Measurements from ENCODE around the gene KIT. TPM values are rescaled to one million over a fixed set of nuclear protein-coding genes. Genes with fewer than 3 reads are reported as not detected.

The KIT gene
- total and polyA plus RNA-seq, 2 of the 4 experiments (the other 2 are of a cell fraction): 3.3 to 5.9 TPM

DNA sequence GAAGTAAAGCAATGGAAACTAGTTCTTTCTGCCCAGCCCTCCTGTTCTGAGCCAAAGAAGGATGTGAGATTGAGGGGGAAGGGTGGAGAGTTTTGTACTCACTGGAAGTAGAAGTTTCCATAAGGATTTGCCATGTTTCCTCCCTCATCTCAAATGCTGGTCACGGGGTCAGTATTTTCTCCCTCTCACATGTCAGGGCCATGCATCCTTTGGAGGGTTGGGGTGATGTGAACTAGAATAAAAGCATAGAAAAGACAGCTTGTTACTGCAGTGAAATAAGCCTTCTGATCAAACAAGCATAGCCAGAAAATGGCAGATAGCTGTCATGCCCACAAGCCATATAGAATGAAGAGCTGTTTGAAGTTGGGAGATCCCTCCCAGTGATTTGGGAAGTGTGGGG is 79.7 kb downstream of the KIT start:
- no peak overlapping the region for H2BK20ac ChIP-seq (ENCODE audit: low read depth, low read length)
- intact Hi-C loops (cut with micrococcal nuclease) (no loop called here), dilution Hi-C loops (cut with HindIII; ENCODE audit: low sequenced_read_pairs, unreplicated experiment) (no loop called here), in situ Hi-C loops (cut with MboI; ENCODE audit: low sequenced_read_pairs) (no loop called here)
- no peak overlapping the region for H3K4ac ChIP-seq (ENCODE audit: low read depth, low read length)
- POLR2A ChIA-PET (ENCODE audit: unreplicated experiment): no interaction called here
- no peaks in the 10 kb centered on the region for H3K9me3 ChIP-seq (ENCODE audit: control insufficient read depth, insufficient read depth, low read length)
- H4K20me1 ChIP-seq (ENCODE audit: insufficient read depth, low read length): no peaks in the 10 kb centered on the region
- H3K4me2 ChIP-seq (ENCODE audit: low read depth, low read length): no peak overlapping the region
- no peak overlapping the region for H3K27ac ChIP-seq (ENCODE audit: insufficient read depth, low read length)
- no peaks in the 10 kb centered on the region for H3K27me3 ChIP-seq (ENCODE audit: control insufficient read depth, insufficient read depth, low read length)
- WGBS, 2 experiments (ENCODE audit: extremely low coverage in 2 of 2, insufficient read length in 1 of 2): no CpG with 5 or more reads among the region's 1 CpG
- no peak for DNase-seq
- H4K8ac ChIP-seq (ENCODE audit: low read depth in 2 of 2, low read length in 2 of 2): no peak overlapping the region
- H4K91ac ChIP-seq (ENCODE audit: insufficient read depth, low read depth, low read length): no peak overlapping the region
- H3K14ac ChIP-seq (replicated peaks; ENCODE audit: low read depth, low read length): no peak overlapping the region
- no peak overlapping the region for H2BK120ac ChIP-seq (ENCODE audit: low read depth, low read length)
- no peak overlapping the region for H2BK5ac ChIP-seq (ENCODE audit: low read depth, low read length, poor library complexity, severe bottlenecking)
- no peak for ATAC-seq (ENCODE audit: low read depth)
- H3K18ac ChIP-seq (ENCODE audit: low read depth, low read length): no peak overlapping the region
- no peaks in the 10 kb centered on the region for H3K9me1 ChIP-seq (ENCODE audit: insufficient read depth, low read length)
- no peaks in the 10 kb centered on the region for H3K79me1 ChIP-seq (ENCODE audit: low read depth in 1 of 2, low read length in 2 of 2)
- no TSS peak for BruUV-seq (replicated peaks)
- H2BK15ac ChIP-seq (ENCODE audit: low read depth, low read length): no peak overlapping the region
- H4K5ac ChIP-seq (ENCODE audit: low read depth, low read length): no peak overlapping the region
- CTCF ChIA-PET: interaction anchor here (0.6 kb wide), 1 partner anchor 44 kb away, joined by 3 read pairs; no protein-coding TSS in a partner anchor
- peaks cover 6% of the 10 kb centered on the region; the same call in 1 of the 2 replicates for H3K36me3 ChIP-seq (ENCODE audit: control insufficient read depth, insufficient read depth, low read length)
- no peak overlapping the region for H3K9ac ChIP-seq (ENCODE audit: low read depth, low read length)
- H2AFZ ChIP-seq (replicated peaks; ENCODE audit: low read length, poor library complexity): no peak overlapping the region
- H2AK9ac ChIP-seq (replicated peaks; ENCODE audit: low read depth, low read length, poor library complexity): no peak overlapping the region
- no peak overlapping the region for H2AK5ac ChIP-seq (ENCODE audit: low read depth, low read length)
- H3K23ac ChIP-seq (ENCODE audit: low read depth, low read length): no peak overlapping the region
- H3K4me1 ChIP-seq (ENCODE audit: control insufficient read depth, insufficient read depth, low read length): no peaks in the 10 kb centered on the region
- TF ChIP-seq, protein P1, sequence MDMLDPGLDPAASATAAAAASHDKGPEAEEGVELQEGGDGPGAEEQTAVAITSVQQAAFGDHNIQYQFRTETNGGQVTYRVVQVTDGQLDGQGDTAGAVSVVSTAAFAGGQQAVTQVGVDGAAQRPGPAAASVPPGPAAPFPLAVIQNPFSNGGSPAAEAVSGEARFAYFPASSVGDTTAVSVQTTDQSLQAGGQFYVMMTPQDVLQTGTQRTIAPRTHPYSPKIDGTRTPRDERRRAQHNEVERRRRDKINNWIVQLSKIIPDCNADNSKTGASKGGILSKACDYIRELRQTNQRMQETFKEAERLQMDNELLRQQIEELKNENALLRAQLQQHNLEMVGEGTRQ (IDR thresholded peaks at IDR 0.05; ENCODE audit: low read depth, low read length): no peak
- TF ChIP-seq MXI1 (IDR thresholded peaks at IDR 0.05; ENCODE audit: borderline replicate concordance, low read depth, low read length) (no peak), FOS (IDR thresholded peaks at IDR 0.05; ENCODE audit: low read depth, low read length) (no peak), MAFK (IDR thresholded peaks at IDR 0.05; ENCODE audit: low read depth, low read length) (no peak), RFX5 (IDR thresholded peaks at IDR 0.05; ENCODE audit: low read depth, low read length) (no peak), CHD1 (IDR thresholded peaks at IDR 0.05; ENCODE audit: low read depth, low read length) (no peak), BHLHE40 (IDR thresholded peaks at IDR 0.05; ENCODE audit: low read depth, low read length) (no peak), POLR2A (IDR thresholded peaks at IDR 0.05; ENCODE audit: low read depth, low read length) (no peak), RCOR1 (IDR thresholded peaks at IDR 0.05; ENCODE audit: insufficient replicate concordance, low read length) (no peak), CEBPB (IDR thresholded peaks at IDR 0.05; ENCODE audit: low read depth, low read length) (no peak), SMC3 (IDR thresholded peaks at IDR 0.05; ENCODE audit: low read depth, low read length) (no peak), NFE2L2 (IDR thresholded peaks at IDR 0.05; ENCODE audit: low read depth, low read length) (no peak), RAD21 (IDR thresholded peaks at IDR 0.05; ENCODE audit: low read length) (no peak), MAZ (IDR thresholded peaks at IDR 0.05; ENCODE audit: borderline replicate concordance, low read depth, low read length) (no peak)
- TF ChIP-seq, protein P2, sequence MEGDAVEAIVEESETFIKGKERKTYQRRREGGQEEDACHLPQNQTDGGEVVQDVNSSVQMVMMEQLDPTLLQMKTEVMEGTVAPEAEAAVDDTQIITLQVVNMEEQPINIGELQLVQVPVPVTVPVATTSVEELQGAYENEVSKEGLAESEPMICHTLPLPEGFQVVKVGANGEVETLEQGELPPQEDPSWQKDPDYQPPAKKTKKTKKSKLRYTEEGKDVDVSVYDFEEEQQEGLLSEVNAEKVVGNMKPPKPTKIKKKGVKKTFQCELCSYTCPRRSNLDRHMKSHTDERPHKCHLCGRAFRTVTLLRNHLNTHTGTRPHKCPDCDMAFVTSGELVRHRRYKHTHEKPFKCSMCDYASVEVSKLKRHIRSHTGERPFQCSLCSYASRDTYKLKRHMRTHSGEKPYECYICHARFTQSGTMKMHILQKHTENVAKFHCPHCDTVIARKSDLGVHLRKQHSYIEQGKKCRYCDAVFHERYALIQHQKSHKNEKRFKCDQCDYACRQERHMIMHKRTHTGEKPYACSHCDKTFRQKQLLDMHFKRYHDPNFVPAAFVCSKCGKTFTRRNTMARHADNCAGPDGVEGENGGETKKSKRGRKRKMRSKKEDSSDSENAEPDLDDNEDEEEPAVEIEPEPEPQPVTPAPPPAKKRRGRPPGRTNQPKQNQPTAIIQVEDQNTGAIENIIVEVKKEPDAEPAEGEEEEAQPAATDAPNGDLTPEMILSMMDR (conservative IDR thresholded peaks at IDR 0.05; ENCODE audit: low read depth, low read length): no peak
- TF ChIP-seq, protein P3, sequence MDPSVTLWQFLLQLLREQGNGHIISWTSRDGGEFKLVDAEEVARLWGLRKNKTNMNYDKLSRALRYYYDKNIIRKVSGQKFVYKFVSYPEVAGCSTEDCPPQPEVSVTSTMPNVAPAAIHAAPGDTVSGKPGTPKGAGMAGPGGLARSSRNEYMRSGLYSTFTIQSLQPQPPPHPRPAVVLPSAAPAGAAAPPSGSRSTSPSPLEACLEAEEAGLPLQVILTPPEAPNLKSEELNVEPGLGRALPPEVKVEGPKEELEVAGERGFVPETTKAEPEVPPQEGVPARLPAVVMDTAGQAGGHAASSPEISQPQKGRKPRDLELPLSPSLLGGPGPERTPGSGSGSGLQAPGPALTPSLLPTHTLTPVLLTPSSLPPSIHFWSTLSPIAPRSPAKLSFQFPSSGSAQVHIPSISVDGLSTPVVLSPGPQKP (IDR thresholded peaks at IDR 0.05; ENCODE audit: borderline replicate concordance, low read depth, low read length): no peak
- no peak overlapping the region for H3K4me3 ChIP-seq (ENCODE audit: insufficient read depth, low read depth, low read length)
- no peak overlapping the region for H3K56ac ChIP-seq (ENCODE audit: extremely low read depth, insufficient read depth, low read length)

Data from IMR-90 (cell line).